Neural progenitor cell (in vitro differentiated cells): ENCODE results near the gene RCAN3. TPM values are rescaled to one million over a fixed set of nuclear protein-coding genes. Genes with fewer than 3 reads are reported as not detected.

Experiments
- DNase-seq: peaks from one replicate; pipeline ENCODE4 v3.0.0-alpha.2; 2016; ENCODE audit warnings: low spot score
- H2AFZ ChIP-seq: fragments of 200-600 bp; sonication (generic); replicated peaks from 2 replicates; pipeline ENCODE4 v1.6.1; 2016; ENCODE audit warnings: antibody characterized with exemption
- H3F3A ChIP-seq: fragments of 200-600 bp; sonication (generic); 2 replicates; pipeline ENCODE4 v1.6.1; 2016; ENCODE audit warnings: antibody characterized with exemption, low read depth
- H3K27ac ChIP-seq: fragments of 200-600 bp; sonication (generic); 2 replicates; pipeline ENCODE4 v1.5.1; 2016; ENCODE audit warnings: mild to moderate bottlenecking
- H3K27me3 ChIP-seq: fragments of 200-600 bp; sonication (generic); 2 replicates; pipeline ENCODE4 v1.6.1; 2016; ENCODE audit warnings: mild to moderate bottlenecking, moderate library complexity
- H3K36me3 ChIP-seq: fragments of 200-600 bp; sonication (generic); 2 replicates; pipeline ENCODE4 v1.5.1; 2016
- H3K4me1 ChIP-seq: fragments of 200-600 bp; sonication (generic); 2 replicates; pipeline ENCODE4 v1.6.1; 2016; ENCODE audit warnings: mixed run types
- H3K4me2 ChIP-seq: fragments of 200-600 bp; sonication (generic); 2 replicates; pipeline ENCODE4 v1.6.1; 2016
- H3K4me3 ChIP-seq: fragments of 200-600 bp; sonication (generic); 2 replicates; pipeline ENCODE4 v1.5.1; 2016
- H3K79me2 ChIP-seq: fragments of 200-600 bp; sonication (generic); 2 replicates; pipeline ENCODE4 v1.6.1; 2016; ENCODE audit warnings: low read depth
- H3K9ac ChIP-seq: fragments of 200-600 bp; sonication (generic); 2 replicates; pipeline ENCODE4 v1.6.1; 2016
- H3K9me3 ChIP-seq: fragments of 200-600 bp; sonication (generic); 2 replicates; pipeline ENCODE4 v1.5.1; 2016; ENCODE audit warnings: low read depth
- H4K20me1 ChIP-seq: fragments of 200-600 bp; sonication (generic); 2 replicates; pipeline ENCODE4 v1.6.1; 2016; ENCODE audit warnings: low read depth
- H3K27ac Mint-ChIP-seq: 3 replicates; pipeline ENCODE4 v1.8.0; 2021; ENCODE audit warnings: mixed read lengths
- H3K27me3 Mint-ChIP-seq: 2 replicates; pipeline ENCODE4 v1.8.0; 2022; ENCODE audit warnings: low read depth, mild to moderate bottlenecking, inconsistent platforms, moderate library complexity, mixed read lengths; ENCODE audit not compliant: insufficient read depth
- H3K36me3 Mint-ChIP-seq: 3 replicates; pipeline ENCODE4 v1.8.0; 2021; ENCODE audit warnings: mixed read lengths
- H3K4me1 Mint-ChIP-seq: 3 replicates; pipeline ENCODE4 v1.8.0; 2021; ENCODE audit warnings: mixed read lengths
- H3K4me3 Mint-ChIP-seq: 3 replicates; pipeline ENCODE4 v1.8.0; 2021; ENCODE audit warnings: mild to moderate bottlenecking, moderate library complexity, mixed read lengths
- H3K9me3 Mint-ChIP-seq: 3 replicates; pipeline ENCODE4 v1.8.0; 2020; ENCODE audit warnings: mixed read lengths
- EZH2 ChIP-seq: fragments of 200-600 bp; sonication (generic); IDR thresholded peaks from 2 replicates; pipeline ENCODE4 v1.6.1; 2017; ENCODE audit warnings: antibody characterized with exemption, mild to moderate bottlenecking, moderate library complexity
- EZH2phosphoT487 ChIP-seq: fragments of 200-600 bp; sonication (generic); IDR thresholded peaks from 2 replicates; pipeline ENCODE4 v1.6.1; 2017; ENCODE audit warnings: antibody characterized with exemption
- total RNA-seq: library from RNA; depleted of rRNA; stranded (reverse); fragments of >200 nt; gene quantifications from 2 replicates; pipeline ENCODE4 v1.2.3, GENCODE V29; 2015; ENCODE audit warnings: low replicate concordance
- TF ChIP-seq, protein P1 (sequence below): fragments of 200-600 bp; sonication (generic); IDR thresholded peaks from 2 replicates; pipeline ENCODE4 v1.5.1; 2017; ENCODE audit warnings: antibody characterized with exemption, mild to moderate bottlenecking

RCAN3 gene
- total RNA-seq, 1 donor from 2014 or later = 9.3 TPM

DNA sequence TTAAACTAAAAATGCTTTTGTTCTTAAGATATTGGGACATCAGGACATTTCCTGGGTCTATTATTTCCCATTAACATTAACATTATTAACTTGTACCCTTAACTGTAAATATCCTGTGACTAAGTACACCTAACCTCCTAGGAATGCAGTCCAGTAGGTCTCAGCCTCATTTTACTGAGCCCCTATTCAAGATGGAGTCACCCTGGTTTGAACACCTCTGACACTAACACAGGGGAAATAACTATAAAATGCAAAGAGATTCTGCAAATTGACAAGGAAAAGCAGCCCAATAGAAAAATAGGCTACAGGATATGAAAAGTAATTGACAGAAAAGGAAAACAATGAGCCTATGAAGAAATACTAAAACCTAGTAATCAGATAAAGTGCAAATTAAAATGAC lies 41.6 kb downstream of the RCAN3 start:
- Mint-ChIP-seq H3K27me3 (peaks cover 3% of the 10 kb centered on the region), H3K9me3 (no peaks in the 10 kb centered on the region), H3K4me3 (no peak overlapping the region), H3K36me3 (no peaks in the 10 kb centered on the region), H3K4me1 (peaks cover 28% of the 10 kb centered on the region), H3K27ac (no peak overlapping the region)
- Histone ChIP-seq H4K20me1 (no peaks in the 10 kb centered on the region), H3K9me3 (no peaks in the 10 kb centered on the region), H3K4me1 (peaks cover 14% of the 10 kb centered on the region), H2AFZ (no peak overlapping the region), H3K4me3 (no peak overlapping the region), H3K4me2 (no peak overlapping the region), H3K79me2 (no peaks in the 10 kb centered on the region), H3K9ac (no peak overlapping the region), H3K27me3 (no peaks in the 10 kb centered on the region), H3K36me3 (no peaks in the 10 kb centered on the region), H3F3A (no peaks in the 10 kb centered on the region), H3K27ac (no peak overlapping the region)
- TF ChIP-seq, protein P1, sequence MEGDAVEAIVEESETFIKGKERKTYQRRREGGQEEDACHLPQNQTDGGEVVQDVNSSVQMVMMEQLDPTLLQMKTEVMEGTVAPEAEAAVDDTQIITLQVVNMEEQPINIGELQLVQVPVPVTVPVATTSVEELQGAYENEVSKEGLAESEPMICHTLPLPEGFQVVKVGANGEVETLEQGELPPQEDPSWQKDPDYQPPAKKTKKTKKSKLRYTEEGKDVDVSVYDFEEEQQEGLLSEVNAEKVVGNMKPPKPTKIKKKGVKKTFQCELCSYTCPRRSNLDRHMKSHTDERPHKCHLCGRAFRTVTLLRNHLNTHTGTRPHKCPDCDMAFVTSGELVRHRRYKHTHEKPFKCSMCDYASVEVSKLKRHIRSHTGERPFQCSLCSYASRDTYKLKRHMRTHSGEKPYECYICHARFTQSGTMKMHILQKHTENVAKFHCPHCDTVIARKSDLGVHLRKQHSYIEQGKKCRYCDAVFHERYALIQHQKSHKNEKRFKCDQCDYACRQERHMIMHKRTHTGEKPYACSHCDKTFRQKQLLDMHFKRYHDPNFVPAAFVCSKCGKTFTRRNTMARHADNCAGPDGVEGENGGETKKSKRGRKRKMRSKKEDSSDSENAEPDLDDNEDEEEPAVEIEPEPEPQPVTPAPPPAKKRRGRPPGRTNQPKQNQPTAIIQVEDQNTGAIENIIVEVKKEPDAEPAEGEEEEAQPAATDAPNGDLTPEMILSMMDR = no peak
- TF ChIP-seq EZH2phosphoT487 (no peak), EZH2 (no peak)
- no peak for DNase-seq

- no peaks in the 10 kb centered on the region for H4K20me1 ChIP-seq
- no peak overlapping the region for H3K4me3 Mint-ChIP-seq
- no peak overlapping the region for H2AFZ ChIP-seq
- no peak overlapping the region for H3K27ac ChIP-seq
- no peak for DNase-seq
- TF ChIP-seq EZH2phosphoT487 = no peak
- TF ChIP-seq, protein P1 = no peak
- no peak for TF ChIP-seq EZH2
- H3F3A ChIP-seq = no peaks in the 10 kb centered on the region
- no peaks in the 10 kb centered on the region for H3K9me3 Mint-ChIP-seq
- no peaks in the 10 kb centered on the region for H3K36me3 ChIP-seq
- no peak overlapping the region for H3K9ac ChIP-seq
- H3K4me3 ChIP-seq = no peak overlapping the region
- H3K36me3 Mint-ChIP-seq = no peaks in the 10 kb centered on the region
- no peaks in the 10 kb centered on the region for H3K27me3 ChIP-seq
- H3K4me1 Mint-ChIP-seq = peaks cover 36% of the 10 kb centered on the region
- no peak overlapping the region for H3K4me2 ChIP-seq
- peak overlapping the region; percentile 15 for H3K27ac Mint-ChIP-seq
- no peaks in the 10 kb centered on the region for H3K9me3 ChIP-seq
- no peaks in the 10 kb centered on the region for H3K79me2 ChIP-seq
- peaks cover 14% of the 10 kb centered on the region for H3K4me1 ChIP-seq
- peaks cover 3% of the 10 kb centered on the region for H3K27me3 Mint-ChIP-seq
These were observed 43.0 kb downstream of the RCAN3 start for GRCh38 chr1:24545662-24546061.

DNA sequence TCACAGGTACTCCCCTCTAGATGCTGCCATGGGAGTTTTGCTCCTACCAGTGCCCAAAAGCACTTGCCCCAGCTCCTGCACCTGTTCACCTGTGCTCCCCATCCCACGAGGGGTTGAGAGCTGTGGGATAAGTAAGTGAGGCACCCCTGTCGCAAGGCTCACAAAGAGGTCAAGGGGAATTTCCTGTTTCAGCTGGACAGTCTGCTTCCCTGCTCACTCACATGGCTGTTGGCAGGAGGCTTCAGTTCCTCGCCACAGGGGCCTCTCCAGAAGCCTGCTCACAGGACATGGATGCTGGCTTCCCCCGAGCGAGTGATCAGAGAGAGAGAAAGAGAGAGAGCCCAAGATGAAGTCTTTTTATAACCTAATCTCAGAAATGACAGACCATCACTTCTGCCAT lies 44.6 kb downstream of the RCAN3 start:
- Mint-ChIP-seq H3K9me3 (no peaks in the 10 kb centered on the region), H3K27me3 (peaks cover 10% of the 10 kb centered on the region)

More for the DNA sequence above, 44.6 kb downstream of the RCAN3 start:
- peaks cover 2% of the 10 kb centered on the region for H3F3A ChIP-seq
- no peaks in the 10 kb centered on the region for H3K27me3 ChIP-seq
- H3K4me1 ChIP-seq = peaks cover 21% of the 10 kb centered on the region
- no peaks in the 10 kb centered on the region for H4K20me1 ChIP-seq
- no peak for DNase-seq
- TF ChIP-seq EZH2 (no peak), EZH2phosphoT487 (no peak)
- TF ChIP-seq, protein P1 = no peak
- H3K79me2 ChIP-seq = no peaks in the 10 kb centered on the region
- H3K4me1 Mint-ChIP-seq = peaks cover 44% of the 10 kb centered on the region
- H3K4me2 ChIP-seq = no peak overlapping the region
- H3K9me3 ChIP-seq = no peaks in the 10 kb centered on the region
- no peak overlapping the region for H3K4me3 ChIP-seq
- H3K36me3 Mint-ChIP-seq = no peaks in the 10 kb centered on the region
- no peak overlapping the region for H3K27ac ChIP-seq
- H2AFZ ChIP-seq = peak overlapping the region; percentile 36
- H3K4me3 Mint-ChIP-seq = no peak overlapping the region
- H3K36me3 ChIP-seq = no peaks in the 10 kb centered on the region
- no peak overlapping the region for H3K27ac Mint-ChIP-seq
- no peak overlapping the region for H3K9ac ChIP-seq
